Measurements from ENCODE around the gene C11orf42.

Gene C11orf42

GRCh38 chr11:6260207-6260726, 54.9 kb downstream of the C11orf42 start:
- DNase-seq = no peak

Data from NCI-H82 (cell line).